AML-193 (cell line): ENCODE measurements around the gene MTHFD1L.
"Not testable (repeated sequence)": the region's sequence is repeated elsewhere in the genome, so short reads cannot be mapped to it uniquely, and the experiment has no call there.

Experiments
- DNase-seq, 2 experiments: peaks; one replicate each; lab custom pipeline; 2025; lab: John Stamatoyannopoulos, UW

Gene MTHFD1L

GRCh38 chr6:151067684-151068596 is 202.4 kb downstream of the MTHFD1L start:
- DNase-seq: no peak

- DNase-seq: no peak
Observed at GRCh38 chr6:151068761-151069312, 203.3 kb downstream of the MTHFD1L start.

- DNase-seq: no peak
Observed at GRCh38 chr6:151069641-151070040, 204.1 kb downstream of the MTHFD1L start.

- DNase-seq: no peak
Observed at GRCh38 chr6:151070631-151071051, 205.1 kb downstream of the MTHFD1L start.

GRCh38 chr6:151071295-151071694 is 205.8 kb downstream of the MTHFD1L start:
- DNase-seq: no peak

- no peak for DNase-seq
Observed at GRCh38 chr6:151073146-151073545, 207.6 kb downstream of the MTHFD1L start.

GRCh38 chr6:151073701-151074100 is 208.2 kb downstream of the MTHFD1L start:
- DNase-seq: no peak

GRCh38 chr6:151075005-151075404 is 209.5 kb downstream of the MTHFD1L start:
- no peak for DNase-seq

GRCh38 chr6:151075527-151075926 is 210.0 kb downstream of the MTHFD1L start:
- DNase-seq: no peak

- DNase-seq: no peak
Observed at GRCh38 chr6:151075930-151076555, 210.5 kb downstream of the MTHFD1L start.

GRCh38 chr6:151078655-151079054 is 213.2 kb downstream of the MTHFD1L start:
- DNase-seq: no peak

- DNase-seq: no peak
Observed at GRCh38 chr6:151081656-151082055, 216.2 kb downstream of the MTHFD1L start.

GRCh38 chr6:151082079-151082478 is 216.6 kb downstream of the MTHFD1L start:
- DNase-seq: no peak

- no peak for DNase-seq
Observed at GRCh38 chr6:151084275-151084674, 218.8 kb downstream of the MTHFD1L start.

- DNase-seq: not testable (repeated sequence)
Observed at GRCh38 chr6:151087055-151087454, 221.6 kb downstream of the MTHFD1L start.

GRCh38 chr6:151087861-151088598 is 222.5 kb downstream of the MTHFD1L start:
- no peak for DNase-seq

GRCh38 chr6:151088599-151088935 is 223.1 kb downstream of the MTHFD1L start:
- no peak for DNase-seq

GRCh38 chr6:151088963-151089362 is 223.5 kb downstream of the MTHFD1L start:
- DNase-seq: no peak

GRCh38 chr6:151089978-151090377 is 224.5 kb downstream of the MTHFD1L start:
- no peak for DNase-seq

- no peak for DNase-seq
Observed at GRCh38 chr6:151091571-151091970, 226.1 kb downstream of the MTHFD1L start.

- no peak for DNase-seq
Observed at GRCh38 chr6:151092591-151092990, 227.1 kb downstream of the MTHFD1L start.

- DNase-seq: no peak
Observed at GRCh38 chr6:151093706-151094105, 228.2 kb downstream of the MTHFD1L start.
